Left hindlimb (tissue), 1 donor: Measurements from ENCODE around the gene OBSL1.

ENCODE experiments used
- DNase-seq: peaks from one replicate; pipeline ENCODE4 v3.0.0-alpha.2; 2018

Gene OBSL1

DNA sequence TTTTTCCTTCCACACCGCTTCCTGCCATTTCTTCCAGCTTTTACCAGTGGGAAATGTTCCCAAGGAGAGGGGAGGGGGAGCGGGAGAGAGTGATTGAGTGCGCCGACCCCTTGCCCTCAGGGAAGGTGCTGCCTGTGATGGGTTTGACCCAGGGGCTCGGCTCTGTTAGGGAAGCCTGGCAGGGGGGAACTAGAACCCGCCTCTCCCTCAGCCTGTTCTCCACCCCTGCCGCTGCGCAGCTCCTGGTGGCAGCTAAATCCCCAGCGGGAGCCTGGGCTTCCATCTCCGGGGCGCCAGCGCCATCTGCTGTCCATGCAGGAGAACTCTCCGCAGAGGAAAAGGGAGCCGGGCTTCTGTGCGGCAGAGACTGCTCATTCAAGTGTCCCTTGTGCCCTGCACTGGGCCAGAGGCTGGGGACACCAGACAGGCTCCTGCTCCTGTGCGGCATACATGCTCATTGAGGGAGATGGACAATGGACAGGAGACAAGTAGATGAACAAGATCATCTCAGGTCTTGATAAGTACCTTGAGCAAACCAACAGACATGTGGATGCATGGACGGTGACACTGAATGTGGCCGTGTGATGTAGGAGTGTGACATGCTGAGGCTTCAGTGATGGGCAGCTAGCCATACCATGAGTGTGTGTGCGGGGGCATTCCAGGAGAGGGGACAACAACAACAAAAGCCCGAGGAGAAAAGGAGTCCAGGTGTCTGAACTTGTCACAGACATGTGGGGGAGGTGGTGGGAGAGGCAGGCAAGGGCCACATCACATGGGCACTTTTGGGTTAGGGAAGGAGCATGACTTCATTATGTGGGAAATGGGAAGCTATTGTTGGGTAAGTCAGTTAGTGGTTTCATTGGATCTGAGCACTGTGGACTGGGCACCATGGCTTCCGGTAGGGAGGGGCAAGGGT lies 41.0 kb downstream of the OBSL1 start:
- peak; percentile 89 for DNase-seq

DNA sequence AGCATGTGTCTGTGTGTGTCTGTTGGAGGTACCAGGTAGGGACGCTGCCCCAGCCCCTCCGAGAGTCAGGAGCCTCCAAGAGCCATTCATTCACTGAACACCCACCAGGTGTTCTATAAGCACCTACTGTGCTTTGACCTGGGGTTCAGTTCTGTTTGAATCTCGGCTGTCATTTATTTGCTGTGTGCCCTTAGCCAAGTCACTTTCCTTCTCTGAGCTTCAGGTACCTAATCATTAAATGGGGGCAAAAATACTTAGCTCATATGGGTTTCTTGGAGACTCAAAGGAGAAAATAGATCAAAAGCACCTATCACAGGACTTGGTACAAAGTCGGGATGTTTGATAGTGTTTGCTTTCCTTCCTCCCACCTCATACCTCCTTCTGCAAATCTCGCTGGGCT lies 43.9 kb downstream of the OBSL1 start:
- no peak for DNase-seq

DNA sequence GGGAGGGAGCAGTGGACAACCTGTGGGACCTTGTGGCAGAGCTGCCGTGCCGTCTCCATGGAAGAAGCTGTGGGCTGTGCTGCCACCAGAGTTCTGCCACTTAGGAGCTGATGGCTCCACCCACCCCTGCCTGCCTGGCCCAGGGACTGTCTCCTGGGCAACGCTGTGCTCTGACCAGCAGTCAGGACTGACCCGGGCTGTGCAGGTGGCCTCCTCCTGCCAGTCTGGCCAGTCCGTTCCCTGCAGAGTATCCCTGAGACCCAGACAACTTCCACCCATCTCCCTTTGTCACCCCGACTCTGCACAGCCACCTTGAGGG lies 44.3 kb downstream of the OBSL1 start:
- DNase-seq = no peak

- DNase-seq = no peak
Measured at GRCh38 chr2:219526320-219527075, 44.8 kb downstream of the OBSL1 start.

- DNase-seq = no peak
Measured at GRCh38 chr2:219525533-219526232, 45.7 kb downstream of the OBSL1 start.

GRCh38 chr2:219524817-219525216 lies 46.5 kb downstream of the OBSL1 start:
- DNase-seq = no peak

DNA sequence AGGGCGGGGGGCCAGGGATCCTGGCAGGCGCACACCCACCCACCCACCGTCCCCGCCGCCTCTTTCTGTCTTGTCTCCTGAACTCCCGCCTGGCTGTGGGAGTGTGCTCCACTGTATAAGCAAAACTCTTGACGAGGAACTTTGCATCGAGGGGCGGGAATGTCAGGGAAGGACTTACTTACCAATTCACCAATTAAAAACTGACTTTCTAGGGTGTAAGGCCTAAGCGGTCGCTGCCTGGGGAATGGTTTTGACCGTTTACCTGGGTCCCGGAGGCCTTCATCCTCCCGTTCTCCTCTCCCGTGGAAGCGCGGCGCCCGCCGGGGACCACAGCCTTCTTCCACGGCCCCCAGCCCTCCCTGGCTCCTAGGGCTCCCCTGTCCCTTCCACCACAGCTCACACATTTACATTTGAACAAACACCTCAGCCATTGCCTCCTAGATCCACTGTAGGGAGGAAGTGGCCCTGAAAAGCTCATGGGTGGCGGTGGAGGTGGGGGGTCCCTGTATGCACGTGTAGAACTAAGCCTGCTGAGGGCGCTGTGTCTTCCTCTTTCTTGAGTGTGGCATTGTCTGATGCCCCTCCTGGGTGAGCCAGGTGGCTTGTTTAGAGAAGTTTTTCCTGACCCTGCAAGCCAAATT lies 48.2 kb downstream of the OBSL1 start:
- DNase-seq = no peak

DNA sequence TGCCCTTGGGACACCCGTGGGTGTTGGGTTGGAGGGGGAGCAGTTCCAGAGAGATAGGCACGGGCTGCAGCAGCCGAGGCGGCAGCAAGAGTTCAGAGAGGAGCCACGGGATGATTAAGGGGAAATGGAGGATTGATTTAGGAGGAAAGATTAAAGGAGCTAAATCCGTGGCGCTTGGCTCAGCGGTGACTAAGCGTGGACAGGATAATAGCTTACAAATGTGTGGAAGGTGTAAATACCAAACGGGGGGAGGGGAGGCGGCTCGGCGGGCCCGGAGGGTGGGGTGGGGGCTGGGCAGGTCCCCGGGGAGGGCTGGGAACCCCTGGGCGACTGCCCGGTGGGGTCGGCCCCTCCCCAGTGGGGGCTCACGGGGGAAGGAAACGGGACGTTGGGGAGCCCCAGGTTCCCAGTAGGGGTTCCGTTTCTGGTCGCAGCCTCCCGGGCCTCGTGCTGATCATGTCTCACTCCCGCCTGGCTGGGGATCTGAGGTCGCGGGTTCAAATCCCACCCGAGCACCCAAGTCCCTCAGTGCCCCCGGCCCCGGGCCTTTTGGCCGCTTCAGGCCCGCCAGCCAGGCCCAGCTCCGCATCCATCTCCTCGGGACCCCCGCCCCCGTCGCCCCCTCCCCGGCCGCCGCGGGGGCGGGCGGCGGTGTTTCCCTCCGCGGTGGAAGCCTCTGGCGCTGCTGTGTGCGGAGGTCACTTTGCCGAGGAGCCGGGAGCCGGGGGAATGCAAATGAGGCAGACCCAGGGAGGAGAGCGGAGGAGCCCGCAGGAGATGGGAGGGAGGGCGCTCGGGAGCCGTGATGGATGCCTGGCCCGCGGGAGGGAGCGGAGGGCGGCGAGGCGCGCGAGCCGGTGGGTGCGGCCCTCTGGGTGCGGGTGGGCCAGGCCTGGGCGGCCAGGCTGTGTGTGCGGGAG lies 49.0 kb downstream of the OBSL1 start:
- DNase-seq = no peak

DNA sequence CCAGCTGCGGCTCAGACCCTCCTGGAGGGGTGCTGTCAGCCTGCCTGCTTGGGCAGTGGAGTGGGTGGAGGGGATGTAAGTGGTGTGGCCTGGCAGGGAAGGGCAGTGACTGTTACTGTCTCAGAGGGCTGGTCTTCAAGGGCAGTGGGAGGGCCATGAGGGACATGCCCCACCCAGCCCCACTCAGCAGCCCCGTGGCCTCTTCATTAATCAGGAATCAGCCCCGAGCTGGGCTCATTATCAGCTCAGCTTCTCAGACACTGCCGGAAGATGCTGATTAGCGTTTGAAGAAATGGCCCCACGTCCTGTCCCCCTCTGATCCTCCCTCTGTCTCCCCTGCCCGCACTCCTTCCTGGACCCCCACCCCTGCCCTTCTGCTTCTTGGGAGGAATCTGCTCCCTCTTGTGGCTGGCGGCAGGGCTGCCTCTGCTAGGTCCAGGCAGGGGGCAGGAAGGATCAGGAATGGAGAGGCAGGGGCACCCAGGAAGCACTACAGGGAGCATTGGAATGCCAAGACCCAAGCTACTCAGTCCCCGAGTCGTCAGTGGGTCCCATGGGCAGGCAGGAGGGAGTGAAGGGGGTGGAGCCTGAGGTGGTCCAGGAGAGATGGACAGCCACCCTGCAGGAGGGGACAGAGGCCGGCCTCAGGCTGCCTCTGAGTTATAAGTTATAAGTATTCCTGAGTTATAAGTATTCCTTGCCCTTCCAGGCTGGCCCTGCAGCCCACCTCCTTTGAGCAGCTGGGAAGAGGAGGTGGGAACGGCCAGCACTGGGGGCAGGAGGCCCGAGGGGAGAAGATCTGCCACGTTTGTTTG lies 50.1 kb downstream of the OBSL1 start:
- no peak for DNase-seq

DNA sequence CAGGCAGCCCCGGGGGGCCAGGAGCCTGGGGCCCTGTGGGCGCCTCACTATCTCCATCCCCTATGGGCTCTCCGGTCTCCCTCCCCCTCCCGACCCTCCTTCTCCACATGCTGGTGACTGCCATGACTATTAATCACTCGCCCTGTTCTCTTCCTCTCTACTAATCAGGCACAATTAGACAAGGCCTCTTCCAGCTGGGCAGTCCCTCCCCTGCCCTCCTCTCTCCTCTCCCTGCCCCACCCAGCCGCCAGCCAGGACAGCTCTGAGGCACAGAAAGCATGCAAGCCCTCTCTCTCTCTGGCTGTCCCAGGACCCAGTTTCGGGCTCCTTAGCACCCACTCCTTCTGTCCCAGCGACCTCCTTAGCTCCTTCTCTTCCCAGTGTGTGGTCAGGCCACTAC lies 51.3 kb downstream of the OBSL1 start:
- DNase-seq = no peak

GRCh38 chr2:219519526-219519916 lies 51.8 kb downstream of the OBSL1 start:
- no peak for DNase-seq

GRCh38 chr2:219517954-219518778 lies 53.2 kb downstream of the OBSL1 start:
- no peak for DNase-seq

GRCh38 chr2:219516888-219517287 lies 54.5 kb downstream of the OBSL1 start:
- no peak for DNase-seq

- DNase-seq = no peak
Measured at GRCh38 chr2:219515874-219516629, 55.3 kb downstream of the OBSL1 start.

GRCh38 chr2:219514836-219515235 lies 56.5 kb downstream of the OBSL1 start:
- DNase-seq = no peak

- DNase-seq = no peak
Measured at GRCh38 chr2:219514196-219514761, 57.1 kb downstream of the OBSL1 start, which contains the start of gene ASIC4. Gene ASIC4, plus strand, starts transcription at chr2:219514482. Its CDS starts 243 bp downstream, at chr2:219514725.

DNA sequence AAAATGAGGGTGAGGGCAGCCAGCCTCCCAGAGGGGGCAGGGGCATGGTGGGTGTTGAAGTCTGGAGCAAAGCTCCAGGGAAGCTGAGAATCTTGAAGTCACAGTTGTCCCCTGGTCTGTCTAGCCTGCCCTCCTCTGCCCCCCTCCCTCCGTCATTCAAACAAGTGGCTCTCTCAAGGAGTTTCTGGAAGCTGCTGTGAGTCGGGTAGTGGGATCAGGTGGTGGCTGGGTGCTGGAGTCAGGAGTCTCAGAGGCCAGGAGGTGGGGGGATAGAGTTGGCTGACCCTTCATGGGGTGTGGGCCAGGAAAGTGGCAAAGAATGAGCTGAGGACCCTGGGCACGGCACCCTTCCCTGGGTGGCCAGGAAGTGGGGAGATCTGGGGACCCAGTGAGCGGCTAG lies 57.6 kb downstream of the OBSL1 start:
- no peak for DNase-seq

- no peak for DNase-seq
Measured at GRCh38 chr2:219512524-219513216, 58.7 kb downstream of the OBSL1 start.
